Islet precursor cell (in vitro differentiated cells): ENCODE results near the gene UBAC2.
"Not testable (repeated sequence)": the region's sequence is repeated elsewhere in the genome, so short reads cannot be mapped to it uniquely, and the experiment has no call there.

Experiments used
- DNase-seq: peaks from one replicate; pipeline ENCODE4 v3.0.0-alpha.2; 2018

Gene UBAC2

GRCh38 chr13:99399623-99399974 lies 198.9 kb downstream of the UBAC2 start:
- no peak for DNase-seq

- no peak for DNase-seq
Measured at GRCh38 chr13:99403458-99403971, 202.9 kb downstream of the UBAC2 start.

- no peak for DNase-seq
Measured at GRCh38 chr13:99404005-99404755, 203.5 kb downstream of the UBAC2 start.

- no peak for DNase-seq
Measured at GRCh38 chr13:99405966-99406365, 205.3 kb downstream of the UBAC2 start.

- DNase-seq, result no peak
Measured at GRCh38 chr13:99406799-99407201, 206.1 kb downstream of the UBAC2 start.

- no peak for DNase-seq
Measured at GRCh38 chr13:99407906-99408702, 207.4 kb downstream of the UBAC2 start.

GRCh38 chr13:99408703-99409000 lies 208.0 kb downstream of the UBAC2 start:
- no peak for DNase-seq

GRCh38 chr13:99409461-99410083 lies 208.9 kb downstream of the UBAC2 start:
- DNase-seq, result not testable (repeated sequence)

- not testable (repeated sequence) for DNase-seq
Measured at GRCh38 chr13:99410646-99411475, 210.2 kb downstream of the UBAC2 start.

- DNase-seq, result no peak
Measured at GRCh38 chr13:99412856-99413255, 212.2 kb downstream of the UBAC2 start.

GRCh38 chr13:99414048-99414995 lies 213.7 kb downstream of the UBAC2 start:
- no peak for DNase-seq

- no peak for DNase-seq
Measured at GRCh38 chr13:99415014-99415650, 214.5 kb downstream of the UBAC2 start.

GRCh38 chr13:99415851-99416331 lies 215.2 kb downstream of the UBAC2 start:
- DNase-seq, result no peak

GRCh38 chr13:99416411-99417121 lies 215.9 kb downstream of the UBAC2 start:
- no peak for DNase-seq

- no peak for DNase-seq
Measured at GRCh38 chr13:99417201-99418102, 216.8 kb downstream of the UBAC2 start.

GRCh38 chr13:99418103-99418842 lies 217.6 kb downstream of the UBAC2 start:
- DNase-seq, result no peak

- DNase-seq, result no peak
Measured at GRCh38 chr13:99418843-99419140, 218.1 kb downstream of the UBAC2 start.

GRCh38 chr13:99419591-99420243 lies 219.1 kb downstream of the UBAC2 start:
- DNase-seq, result no peak
